Heart right ventricle (tissue), 16 donors: ENCODE measurements around the gene TRPV4. TPM values are rescaled to one million over a fixed set of nuclear protein-coding genes. Genes with fewer than 3 reads are reported as not detected.

Experiments
- ATAC-seq, 8 donors: fragments of 200-7000 bp; cut with Tn5 transposase; one replicate each; pipeline ENCODE4 v1.9.1; 2020; ENCODE audit warnings: mild to moderate bottlenecking in 8 of 8, moderate library complexity in 8 of 8, moderate number of reproducible peaks in 1 of 8
- DNase-seq, 2 donors: peaks; one replicate each; pipeline ENCODE4 v3.0.0-alpha.2; 2020
- H3K27ac ChIP-seq, 10 donors: fragments of 200-600 bp; sonication (generic) in 2 of 10; one replicate each; pipeline versions ENCODE4 v1.5.0 to v1.8.0; 2020 to 2022; ENCODE audit warnings: mild to moderate bottlenecking in 3 of 10
- H3K27me3 ChIP-seq, 7 donors: fragments of 200-600 bp; one replicate each; pipeline ENCODE4 v1.8.0; 2021 to 2022; ENCODE audit warnings: mild to moderate bottlenecking in 2 of 7
- H3K36me3 ChIP-seq, 9 donors: fragments of 200-600 bp; sonication (generic) in 1 of 9; one replicate each; pipeline versions ENCODE4 v1.5.0 to v1.8.0; 2020 to 2022; ENCODE audit warnings: mild to moderate bottlenecking in 2 of 9
- H3K4me1 ChIP-seq, 9 donors: fragments of 200-600 bp; sonication (generic) in 1 of 9; one replicate each; pipeline versions ENCODE4 v1.5.0 to v1.8.0; 2020 to 2022; ENCODE audit warnings: mild to moderate bottlenecking in 4 of 9
- H3K4me3 ChIP-seq, 10 donors: fragments of 200-600 bp; sonication (generic) in 2 of 10; one replicate each; pipeline versions ENCODE4 v1.5.0 to v1.8.0; 2020 to 2022; ENCODE audit warnings: mild to moderate bottlenecking in 7 of 10, moderate library complexity in 2 of 10
- H3K9me3 ChIP-seq, 11 donors: fragments of 200-600 bp in 10 of 11; sonication (generic) in 2 of 11; one replicate each; pipeline versions ENCODE4 v1.5.0 to v1.8.0; 2013 to 2022; ENCODE audit warnings: mild to moderate bottlenecking in 2 of 11, control low read depth in 1 of 11, moderate library complexity in 1 of 11
- CTCF ChIP-seq, 9 donors: fragments of 200-600 bp; sonication (generic) in 2 of 9; IDR thresholded peaks; one replicate each; pipeline versions ENCODE4 v1.5.0 to v1.8.0; 2021 to 2022; ENCODE audit warnings: antibody characterized with exemption in 9 of 9, mild to moderate bottlenecking in 5 of 9, moderate library complexity in 1 of 9
- WGBS, 2 donors: extraction: QIAGEN DNeasy Blood & Tissue Kit; methylation state at CpG; one replicate each; pipeline ENCODE4 v1.1.7; 2013; ENCODE audit warnings: inconsistent platforms in 1 of 2; 5-methylcytosine and 5-hydroxymethylcytosine counted together
- intact Hi-C, 10 donors: fragments of 100-400 bp; cut with DNase I; formaldehyde crosslinking; loops; one replicate each; pipeline versions ENCODE4 v1.11.1 to v1.14.2; 2022
- polyA plus RNA-seq, 2 donors: library from polyadenylated mRNA; stranded (reverse); fragments of 200-250 nt; gene quantifications; one replicate each; pipeline ENCODE4 v1.2.3, GENCODE V29; 2013
- total RNA-seq, 10 donors: library from RNA; stranded (reverse); fragmentation: NEBNext Ultra II Directional in 3 of 10; extraction: Animal tissue kit (Norgen Biotek cat#: 25700) in 3 of 10; gene quantifications; one replicate each; pipeline versions ENCODE4 v1.2.1 to v1.2.4, GENCODE V29; 2021 to 2023
- donor health status: Arrhythmogenic right ventricular cardiomyopathy.
- donor health status: ischemic (EF 13 %, LVEDD 7.1; RV severe dilation, severe dysfunction).
- donor health status: healthy with polysubstance abuse.
- donor health status: DM: no; HTN: yes; CAD: no.
- donor health status: DM: no; HTN: no; CAD: no.
- donor health status: ischemic (EF 25% LVEDD 6.9; RV normal size, moderate dysfunction).
- donor health status: ischemic (EF 25% LVEDD 5.7; RV mildly dilated, moderate dysfunction).
- donor health status: healthy.
- donor health status: DM: yes; HTN: yes; CAD: no.
- donor health status: Ischemic cardiomyopathy.
- donor health status: ischemic (EF 35%, LVEDD 5.7; RV mildly dilated, moderate dysfunction).
- donor health status: nonischemic (EF 11% LVEDD 7.7; RV severe dilation, severe dysfunction).
- donor health status: DM: yes; HTN: yes; CAD: no.
- donor health status: PGD.
- donor health status: ischemic (EF 29% LVEDD 5.4; RV normal size, mild dysfunction).
- donor health status: nonischemic (EF 23%, LVEDD 6.1; RV moderate dilation, normal function).

TRPV4 gene
- total and polyA plus RNA-seq, 12 donors = 0.07 to 1.0 (median 0.28) TPM; not detected in 2

GRCh38 chr12:109743076-109743910 lies 89.9 kb downstream of the TRPV4 start:
- 86 to 88% methylated on average over 17 of the region's 17 CpGs for WGBS, 2 donors
- intact Hi-C loops = no loop called here
- Histone ChIP-seq H3K27me3 (no peaks in the 10 kb centered on the region), H3K27ac (no peak overlapping the region), H3K4me1 (peaks cover 0 to 17% (median 8%) of the 10 kb centered on the region in 9 donors), H3K9me3 (no peaks in the 10 kb centered on the region), H3K36me3 (no peaks in the 10 kb centered on the region), H3K4me3 (no peak overlapping the region)
- peak in 1 of 8 donors; percentile 6 for ATAC-seq
- no peak for TF ChIP-seq CTCF (IDR thresholded peaks at IDR 0.05)
- no peak for DNase-seq

DNA sequence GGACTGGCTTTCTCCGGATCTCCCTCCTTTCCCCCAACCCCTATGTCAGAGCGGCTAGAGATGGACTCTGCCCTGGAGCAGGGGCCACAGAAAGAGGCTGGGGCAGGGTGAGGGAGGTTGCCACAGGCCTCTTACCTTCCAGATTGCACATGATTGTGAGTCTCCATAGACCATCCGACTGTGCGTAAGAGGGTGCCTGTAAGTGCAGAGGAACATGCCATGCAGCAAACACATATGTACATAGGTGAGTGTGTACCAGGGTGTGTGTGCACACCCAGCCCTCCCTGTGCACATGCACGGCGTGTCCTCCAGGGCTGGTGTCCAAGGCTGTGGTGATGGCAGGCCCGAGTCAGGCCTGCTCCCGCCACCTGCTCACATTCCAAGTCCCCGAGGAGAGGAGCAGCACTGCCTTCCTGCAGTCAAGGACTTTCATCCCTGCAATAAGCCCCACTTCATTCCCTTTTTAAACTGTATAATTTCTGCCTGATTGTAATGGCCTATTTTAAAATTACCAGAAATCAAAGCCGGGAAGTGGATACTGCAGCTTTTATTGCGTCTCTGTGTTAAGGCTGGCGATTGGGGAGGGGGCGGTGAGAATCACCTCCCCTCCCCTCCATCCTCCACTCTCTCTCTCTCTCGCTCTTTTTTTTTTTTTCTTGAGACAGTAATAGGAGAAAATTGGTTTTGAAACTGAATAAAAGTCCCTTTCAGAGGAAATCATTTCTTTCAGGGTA lies 91.1 kb downstream of the TRPV4 start:
- no peak for TF ChIP-seq CTCF (IDR thresholded peaks at IDR 0.05)
- ATAC-seq (peak in 1 of 8 donors; percentile 8), DNase-seq (peak in 1 of 2 donors; percentile 9)
- Histone ChIP-seq H3K36me3 (no peaks in the 10 kb centered on the region), H3K27ac (no peak overlapping the region), H3K4me1 (peaks cover 0 to 17% (median 8%) of the 10 kb centered on the region in 9 donors), H3K9me3 (no peaks in the 10 kb centered on the region), H3K27me3 (no peaks in the 10 kb centered on the region), H3K4me3 (no peak overlapping the region)
- intact Hi-C loops = no loop called here
- 82 to 87% methylated on average over 14 of the region's 14 CpGs for WGBS, 2 donors

DNA sequence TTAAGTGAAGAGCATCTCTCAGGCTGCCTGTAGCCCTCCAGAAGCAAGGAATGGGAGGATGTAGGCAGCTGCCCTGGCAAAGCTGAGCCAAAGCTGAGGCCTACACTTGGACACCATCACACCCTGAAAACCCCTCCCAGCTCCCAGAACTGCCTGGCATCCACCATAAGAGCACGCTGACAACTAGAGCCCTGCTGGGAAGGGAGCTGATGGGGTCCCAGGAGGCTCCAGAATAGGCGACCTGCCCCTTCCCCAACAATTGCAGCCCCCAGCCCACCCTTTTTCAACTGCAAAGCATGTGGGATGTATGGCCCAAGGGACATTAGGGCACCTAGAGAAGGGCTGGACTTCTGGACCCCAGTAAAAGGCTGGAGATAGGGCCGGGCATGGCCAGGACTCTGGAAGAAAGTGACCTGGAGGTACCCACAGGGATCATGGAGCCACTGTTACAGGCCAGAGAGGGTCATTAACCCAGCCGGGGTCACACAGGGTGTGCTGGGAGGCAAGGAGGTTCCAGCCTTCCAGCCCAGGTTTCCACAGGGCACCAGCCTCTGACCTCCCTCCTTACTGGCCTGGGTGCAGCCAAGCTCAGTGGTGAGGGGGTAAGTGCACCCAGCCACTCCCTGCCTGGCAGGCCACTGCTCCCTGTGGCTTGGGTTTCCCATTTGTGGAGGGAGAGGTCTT lies 91.8 kb downstream of the TRPV4 start:
- Histone ChIP-seq H3K9me3 (no peaks in the 10 kb centered on the region), H3K27ac (no peak overlapping the region), H3K27me3 (no peaks in the 10 kb centered on the region), H3K4me3 (no peak overlapping the region), H3K36me3 (no peaks in the 10 kb centered on the region), H3K4me1 (peaks cover 0 to 17% (median 8%) of the 10 kb centered on the region in 9 donors)
- intact Hi-C loops = no loop called here
- peak in 1 of 8 donors; percentile 6 for ATAC-seq
- peak in 1 of 2 donors; percentile 2 for DNase-seq
- TF ChIP-seq CTCF (IDR thresholded peaks at IDR 0.05) = no peak
- WGBS, 2 donors = 81 to 89% methylated on average over 4 of the region's 4 CpGs

- Histone ChIP-seq H3K4me1 (peaks cover 0 to 22% (median 12%) of the 10 kb centered on the region in 9 donors), H3K4me3 (no peak overlapping the region), H3K27me3 (no peaks in the 10 kb centered on the region), H3K27ac (no peak overlapping the region), H3K36me3 (no peaks in the 10 kb centered on the region), H3K9me3 (no peaks in the 10 kb centered on the region)
- DNase-seq (peak in 1 of 2 donors; percentile 2), ATAC-seq (no peak)
- 80 to 83% methylated on average over 10 of the region's 10 CpGs for WGBS, 2 donors
- intact Hi-C loops = no loop called here
- TF ChIP-seq CTCF (IDR thresholded peaks at IDR 0.05) = no peak
Measured at GRCh38 chr12:109740694-109741245, 92.4 kb downstream of the TRPV4 start.
